SU-DHL-6 (cell line): ENCODE measurements around the gene SEC23B.

Source experiments
- H2AFZ ChIP-seq: fragments of 200-600 bp; sonication (generic); 2 replicates; pipeline ENCODE4 v1.6.1; 2014; ENCODE audit warnings: low read depth, mild to moderate bottlenecking, moderate library complexity, mixed read lengths, antibody characterized with exemption, low read length; ENCODE audit not compliant: severe bottlenecking
- H3F3A ChIP-seq: fragments of 200-600 bp; shearing (Covaris generic); 2 replicates; pipeline ENCODE4 v1.6.0; 2016; ENCODE audit warnings: antibody characterized with exemption, mild to moderate bottlenecking; ENCODE audit not compliant: insufficient read depth
- H3K27ac ChIP-seq: fragments of 200-600 bp; sonication (generic); 2 replicates; pipeline ENCODE4 v1.5.1; 2016; ENCODE audit warnings: low read depth, mild to moderate bottlenecking, low read length, moderate library complexity, mixed read lengths
- H3K27me3 ChIP-seq: fragments of 200-600 bp; sonication (generic), shearing (Covaris generic); 2 replicates; pipeline ENCODE4 v1.6.0; 2014; ENCODE audit warnings: mild to moderate bottlenecking, low read length
- H3K36me3 ChIP-seq: fragments of 200-600 bp; sonication (generic); 2 replicates; pipeline ENCODE4 v1.6.1; 2014; ENCODE audit warnings: mild to moderate bottlenecking, low read length, mixed read lengths
- H3K4me2 ChIP-seq: fragments of 300-600, 200-600 bp; shearing (Covaris generic), sonication (generic); 2 replicates; pipeline ENCODE4 v1.6.0; 2014; ENCODE audit warnings: low read length, low read depth, mild to moderate bottlenecking; ENCODE audit not compliant: poor library complexity, severe bottlenecking
- H3K4me3 ChIP-seq: fragments of 200-600 bp; sonication (generic); 2 replicates; pipeline ENCODE4 v1.5.1; 2014; ENCODE audit warnings: antibody characterized with exemption, low read length, mild to moderate bottlenecking, mixed read lengths; ENCODE audit not compliant: insufficient read depth, poor library complexity, severe bottlenecking
- H3K79me2 ChIP-seq: fragments of 200-600 bp; sonication (generic); 2 replicates; pipeline ENCODE4 v1.6.1; 2014; ENCODE audit warnings: mild to moderate bottlenecking, low read length, moderate library complexity; ENCODE audit not compliant: insufficient read depth
- H3K9ac ChIP-seq: fragments of 200-600 bp; sonication (generic); 2 replicates; pipeline ENCODE4 v1.7.0; 2014; ENCODE audit warnings: mild to moderate bottlenecking, low read length
- H3K9me2 ChIP-seq: fragments of 200-600 bp; sonication (generic); replicated peaks from 2 replicates; pipeline ENCODE4 v1.6.1; 2014; ENCODE audit warnings: low read length; ENCODE audit not compliant: insufficient read depth
- H3K9me3 ChIP-seq: fragments of 200-600 bp; sonication (generic); 2 replicates; pipeline ENCODE4 v1.6.1; 2014; ENCODE audit warnings: low read length, mixed read lengths; ENCODE audit not compliant: insufficient read depth
- H4K20me1 ChIP-seq: fragments of 200-600 bp; sonication (generic); 2 replicates; pipeline ENCODE4 v1.6.1; 2014; ENCODE audit warnings: low read depth, mild to moderate bottlenecking, antibody characterized with exemption, low read length, moderate library complexity, mixed read lengths
- CTCF ChIP-seq: fragments of 200-600 bp; sonication (generic); IDR thresholded peaks from one replicate; pipeline ENCODE4 v1.5.1; 2017; ENCODE audit warnings: antibody characterized with exemption, mild to moderate bottlenecking, low read length, moderate library complexity; ENCODE audit not compliant: insufficient read depth, poor library complexity, severe bottlenecking
- EZH2phosphoT487 ChIP-seq: fragments of 200-600 bp; sonication (generic), shearing (Covaris generic); conservative IDR thresholded peaks from 2 replicates; pipeline ENCODE4 v1.6.1; 2018; ENCODE audit warnings: mild to moderate bottlenecking, antibody characterized with exemption, low read length, moderate library complexity, mixed read lengths

SEC23B gene

DNA sequence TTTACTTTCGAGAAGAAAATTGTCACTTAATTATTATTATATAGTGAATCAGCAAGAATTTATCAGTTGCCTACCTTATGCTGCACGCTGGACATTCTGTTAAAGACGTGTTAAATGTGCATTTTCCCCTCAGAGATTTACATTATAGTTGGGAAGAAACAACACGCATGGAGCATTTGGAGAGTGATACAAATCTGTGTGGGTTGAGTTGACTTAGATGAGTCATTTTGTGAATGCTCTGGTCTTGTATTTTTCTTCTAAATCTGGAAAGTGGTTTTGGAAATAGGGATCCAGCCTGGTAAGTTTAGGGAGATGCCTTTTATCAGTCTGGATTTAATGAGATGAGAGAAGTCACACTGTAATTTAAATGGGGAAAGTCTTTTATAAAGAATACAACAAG is 35.5 kb downstream of the SEC23B start:
- H3K36me3 ChIP-seq, result peaks cover 6% of the 10 kb centered on the region; the same call in 1 of the 2 replicates
- no peaks in the 10 kb centered on the region for H3K27me3 ChIP-seq
- TF ChIP-seq EZH2phosphoT487 (no peak), CTCF (no peak)
- no peaks in the 10 kb centered on the region for H3K9me3 ChIP-seq
- no peaks in the 10 kb centered on the region for H4K20me1 ChIP-seq
- H3K9ac ChIP-seq, result no peak overlapping the region
- H3F3A ChIP-seq, result no peaks in the 10 kb centered on the region
- no peak overlapping the region for H2AFZ ChIP-seq
- no peak overlapping the region for H3K4me2 ChIP-seq
- no peaks in the 10 kb centered on the region for H3K9me2 ChIP-seq
- no peak overlapping the region for H3K4me3 ChIP-seq
- H3K27ac ChIP-seq, result no peak overlapping the region
- no peaks in the 10 kb centered on the region for H3K79me2 ChIP-seq

DNA sequence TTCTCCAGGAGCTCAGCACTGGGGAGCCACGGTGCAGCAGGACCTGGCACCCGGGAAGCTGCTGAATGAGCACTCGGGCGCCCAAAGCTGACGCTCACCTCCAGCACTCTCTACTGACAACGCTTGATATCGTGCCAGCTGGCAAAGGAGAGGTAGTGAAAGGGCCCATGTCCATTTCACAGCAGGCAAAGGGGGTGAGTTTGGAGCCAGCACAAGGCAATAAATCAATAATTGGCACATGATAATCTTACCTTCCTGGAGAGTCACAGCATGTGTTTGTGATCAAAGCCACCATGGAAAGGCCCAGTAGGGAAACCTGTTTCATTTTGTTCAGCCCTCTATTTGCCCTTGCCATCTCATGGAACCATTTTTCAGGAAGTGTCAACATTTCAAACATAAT is 36.2 kb downstream of the SEC23B start:
- Histone ChIP-seq H3K27me3 (no peaks in the 10 kb centered on the region), H3K36me3 (peaks cover 10% of the 10 kb centered on the region; the same call in 1 of the 2 replicates)
- TF ChIP-seq EZH2phosphoT487, result no peak
- no peak for TF ChIP-seq CTCF

DNA sequence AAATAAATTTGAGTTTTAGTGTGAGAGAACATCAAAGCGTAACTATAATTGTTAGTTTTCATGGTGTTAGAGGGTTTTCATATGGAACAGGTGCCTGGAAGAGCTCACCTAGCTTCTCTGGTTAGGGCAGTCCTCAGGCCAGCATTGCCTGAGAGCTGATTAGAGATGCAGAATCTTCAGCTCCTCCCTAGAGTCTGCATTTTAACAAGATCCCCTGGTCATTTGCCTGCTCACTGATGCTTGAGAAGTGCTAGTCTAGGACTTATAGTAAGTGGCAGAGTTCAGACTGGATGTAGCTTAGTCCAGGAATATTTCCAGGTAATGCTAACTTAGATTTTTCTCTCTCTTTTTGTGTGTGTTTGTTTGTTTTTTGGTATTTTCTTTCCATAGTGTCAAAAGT is 37.8 kb downstream of the SEC23B start:
- TF ChIP-seq EZH2phosphoT487, result no peak
- TF ChIP-seq CTCF, result no peak
- Histone ChIP-seq H3K9ac (no peak overlapping the region), H3K79me2 (no peaks in the 10 kb centered on the region), H4K20me1 (no peaks in the 10 kb centered on the region), H3K9me2 (no peaks in the 10 kb centered on the region), H3F3A (no peaks in the 10 kb centered on the region), H3K4me3 (no peak overlapping the region), H3K36me3 (peaks cover 20% of the 10 kb centered on the region; the same call in 1 of the 2 replicates), H3K27me3 (no peaks in the 10 kb centered on the region), H3K4me2 (no peak overlapping the region), H3K27ac (no peak overlapping the region), H2AFZ (no peak overlapping the region), H3K9me3 (no peaks in the 10 kb centered on the region)

More for the DNA sequence above, 36.2 kb downstream of the SEC23B start:
- Histone ChIP-seq H3K79me2 (no peaks in the 10 kb centered on the region), H3K4me3 (no peak overlapping the region), H3K27ac (no peak overlapping the region), H3K4me2 (no peak overlapping the region), H3K9ac (no peak overlapping the region), H3F3A (no peaks in the 10 kb centered on the region), H3K9me3 (no peaks in the 10 kb centered on the region), H4K20me1 (no peaks in the 10 kb centered on the region), H3K9me2 (no peaks in the 10 kb centered on the region), H2AFZ (no peak overlapping the region)

DNA sequence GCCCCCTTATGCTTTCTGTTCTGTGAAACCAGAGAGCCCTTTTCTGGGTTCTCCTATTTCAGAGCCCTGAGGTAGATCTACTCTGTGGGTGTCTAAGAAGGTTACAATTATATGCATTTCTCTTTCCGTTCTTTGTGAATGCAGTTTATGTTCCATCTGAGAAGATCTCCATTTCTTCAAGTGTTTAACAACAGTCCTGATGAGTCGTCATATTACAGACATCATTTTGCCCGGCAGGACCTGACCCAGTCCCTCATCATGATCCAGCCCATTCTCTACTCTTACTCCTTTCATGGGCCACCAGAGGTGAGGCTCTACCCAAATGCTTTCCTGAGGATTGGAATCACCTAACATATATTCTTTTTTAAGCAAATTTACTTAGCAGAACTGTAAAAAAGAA is 40.7 kb downstream of the SEC23B start:
- H3K27me3 ChIP-seq, result no peaks in the 10 kb centered on the region
- no peaks in the 10 kb centered on the region for H3K79me2 ChIP-seq
- no peaks in the 10 kb centered on the region for H3K9me2 ChIP-seq
- H3K4me2 ChIP-seq, result no peak overlapping the region
- H3K9me3 ChIP-seq, result no peaks in the 10 kb centered on the region
- no peaks in the 10 kb centered on the region for H4K20me1 ChIP-seq
- H3K27ac ChIP-seq, result no peak overlapping the region
- no peak overlapping the region for H3K4me3 ChIP-seq
- no peak for TF ChIP-seq EZH2phosphoT487
- TF ChIP-seq CTCF, result no peak
- peaks cover 21% of the 10 kb centered on the region; the same call in 1 of the 2 replicates for H3K36me3 ChIP-seq
- no peak overlapping the region for H3K9ac ChIP-seq
- no peak overlapping the region for H2AFZ ChIP-seq
- no peaks in the 10 kb centered on the region for H3F3A ChIP-seq
